Fibroblast of lung (primary cell): ENCODE measurements around the gene LGALS7. TPM values are rescaled to one million over a fixed set of nuclear protein-coding genes. Genes with fewer than 3 reads are reported as not detected.

ENCODE experiments used
- DNase-seq, 2 donors: peaks; one replicate each; pipeline versions ENCODE4 v3.0.0 to v3.0.0-alpha.2; 2010; ENCODE audit warnings: low read depth in 2 of 2
- H2AFZ ChIP-seq: 2 replicates; pipeline ENCODE4 v1.5.1; 2012; ENCODE audit warnings: low read length, control low read depth, inconsistent platforms
- H3K27ac ChIP-seq: 2 replicates; pipeline ENCODE4 v1.5.1; 2011; ENCODE audit warnings: low read length, control low read depth; ENCODE audit not compliant: insufficient read depth
- H3K27me3 ChIP-seq: 2 replicates; pipeline ENCODE4 v1.5.1; 2011; ENCODE audit warnings: mild to moderate bottlenecking, low read length; ENCODE audit not compliant: control insufficient read depth, insufficient read depth
- H3K36me3 ChIP-seq: 2 replicates; pipeline ENCODE4 v1.5.1; 2011; ENCODE audit warnings: low read length; ENCODE audit not compliant: control insufficient read depth, insufficient read depth
- H3K4me1 ChIP-seq: 2 replicates; pipeline ENCODE4 v1.5.1; 2011; ENCODE audit warnings: low read length; ENCODE audit not compliant: control insufficient read depth, insufficient read depth; ENCODE audit errors: extremely low read depth
- H3K4me2 ChIP-seq: 2 replicates; pipeline ENCODE4 v1.5.1; 2011; ENCODE audit warnings: low read length, control low read depth; ENCODE audit not compliant: insufficient read depth; ENCODE audit errors: extremely low read depth
- H3K4me3 ChIP-seq, 4 experiments: fragments of 200-600 bp in 1 of 4; sonication (generic) in 1 of 4; replicated peaks in 1 of 4; 2 replicates each; pipeline ENCODE4 v1.5.1; 2011 to 2016; ENCODE audit warnings: low read length in 4 of 4, low read depth in 3 of 4, mild to moderate bottlenecking in 3 of 4, control low read depth in 2 of 4, inconsistent platforms in 1 of 4, mixed read lengths in 1 of 4; ENCODE audit not compliant: insufficient read depth in 1 of 4; ENCODE audit errors: control extremely low read depth in 1 of 4
- H3K79me2 ChIP-seq: 2 replicates; pipeline ENCODE4 v1.5.1; 2012; ENCODE audit warnings: mild to moderate bottlenecking, low read length, inconsistent platforms; ENCODE audit not compliant: control insufficient read depth, insufficient read depth
- H3K9ac ChIP-seq: 2 replicates; pipeline ENCODE4 v1.5.1; 2011; ENCODE audit warnings: mild to moderate bottlenecking, low read length, control low read depth; ENCODE audit not compliant: insufficient read depth
- H3K9me3 ChIP-seq: 2 replicates; pipeline ENCODE4 v1.5.1; 2012; ENCODE audit warnings: low read depth, low read length; ENCODE audit not compliant: control insufficient read depth, insufficient read depth
- H4K20me1 ChIP-seq: 2 replicates; pipeline ENCODE4 v1.5.1; 2011; ENCODE audit warnings: low read length; ENCODE audit not compliant: control insufficient read depth, insufficient read depth; ENCODE audit errors: extremely low read depth
- CTCF ChIP-seq, 2 donors: IDR thresholded peaks in 1 of 2; conservative IDR thresholded peaks in 1 of 2; 1 replicate in 1 of 2; 2 replicates in 1 of 2; pipeline ENCODE4 v1.5.1; 2011 to 2012; ENCODE audit warnings: low read length in 2 of 2, control low read depth in 1 of 2, inconsistent platforms in 1 of 2, low read depth in 1 of 2, mild to moderate bottlenecking in 1 of 2
- EZH2 ChIP-seq: IDR thresholded peaks from 2 replicates; pipeline ENCODE4 v1.5.1; 2012; ENCODE audit warnings: low read length, control low read depth, mild to moderate bottlenecking; ENCODE audit errors: missing control alignments
- polyA plus RNA-seq, 2 donors: library from polyadenylated mRNA; depleted of rRNA in 1 of 2; stranded (reverse) in 1 of 2; unstranded in 1 of 2; fragments of >200 nt; gene quantifications; 2 replicates each; pipeline ENCODE4 v1.2.1, GENCODE V29; 2011 to 2012; ENCODE audit warnings: missing spikeins in 1 of 2
- total RNA-seq: library from RNA; depleted of rRNA; stranded (reverse); fragments of >200 nt; gene quantifications from 2 replicates; pipeline ENCODE4 v1.2.1, GENCODE V29; 2014

The LGALS7 gene
- total and polyA plus RNA-seq, 2 donors (not counting 1 experiment from before 2014, with no cell fraction given), result not detected

DNA sequence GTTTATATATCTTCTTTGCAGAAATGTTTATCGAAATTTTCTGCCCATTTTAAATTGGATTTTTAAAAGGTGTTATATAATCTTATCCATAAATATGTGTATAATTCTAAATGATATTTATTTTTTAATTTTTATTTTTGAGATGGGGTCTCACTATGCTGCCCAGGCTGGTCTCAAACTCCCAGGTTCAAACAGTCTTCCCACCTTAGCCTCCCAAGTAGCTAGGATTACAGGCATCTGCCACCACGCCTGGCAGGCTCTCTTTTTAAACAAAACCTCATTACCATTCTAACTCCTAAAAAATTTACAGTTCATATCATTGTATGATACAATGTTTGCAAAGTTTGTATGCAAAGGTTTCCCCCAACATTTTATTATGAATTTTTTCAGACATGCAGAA is 22.8 kb upstream of the LGALS7 start:
- H3K79me2 ChIP-seq, result no peaks in the 10 kb centered on the region
- no peaks in the 10 kb centered on the region for H3K36me3 ChIP-seq
- H3K27me3 ChIP-seq, result peaks cover 3% of the 10 kb centered on the region
- H4K20me1 ChIP-seq, result no peaks in the 10 kb centered on the region
- DNase-seq, result no peak
- no peak overlapping the region for H3K9ac ChIP-seq
- H3K4me2 ChIP-seq, result no peak overlapping the region
- no peak for TF ChIP-seq CTCF (conservative IDR thresholded peaks at IDR 0.05 in 1 of 2, IDR thresholded peaks at IDR 0.05 in 1 of 2; ENCODE audit: low read depth in 1 of 2, low read length in 2 of 2)
- no peak for TF ChIP-seq EZH2
- no peak overlapping the region for H3K4me3 ChIP-seq
- no peaks in the 10 kb centered on the region for H3K9me3 ChIP-seq
- no peak overlapping the region for H3K27ac ChIP-seq
- H3K4me1 ChIP-seq, result no peaks in the 10 kb centered on the region
- no peak overlapping the region for H2AFZ ChIP-seq

DNA sequence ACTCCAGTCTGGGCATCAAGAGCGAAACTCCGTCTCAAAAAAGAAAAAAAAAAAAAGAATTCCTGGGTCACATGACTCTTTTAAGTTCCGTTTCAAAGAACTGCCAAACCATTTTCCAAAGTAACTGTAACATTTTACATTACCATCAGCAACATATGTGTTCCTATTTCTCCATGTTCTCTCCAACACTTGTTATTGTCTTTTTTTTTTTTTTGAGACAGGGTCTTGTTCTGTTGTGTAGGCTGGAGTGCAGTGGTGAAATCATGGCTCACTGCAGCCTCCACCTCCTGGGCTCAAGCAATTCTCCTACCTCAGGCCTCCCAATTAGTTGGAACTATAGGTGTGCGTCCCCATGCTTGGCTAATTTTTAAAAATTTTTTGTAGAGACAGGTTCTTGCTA is 22.2 kb upstream of the LGALS7 start:
- Histone ChIP-seq H3K9ac (no peak overlapping the region), H3K79me2 (no peaks in the 10 kb centered on the region), H3K4me1 (no peaks in the 10 kb centered on the region), H3K27me3 (no peaks in the 10 kb centered on the region), H3K9me3 (no peaks in the 10 kb centered on the region), H3K27ac (no peak overlapping the region), H3K36me3 (no peaks in the 10 kb centered on the region), H2AFZ (no peak overlapping the region), H3K4me3 (no peak overlapping the region), H4K20me1 (no peaks in the 10 kb centered on the region), H3K4me2 (no peak overlapping the region)
- no peak for DNase-seq
- TF ChIP-seq EZH2 (no peak), CTCF (conservative IDR thresholded peaks at IDR 0.05 in 1 of 2, IDR thresholded peaks at IDR 0.05 in 1 of 2; ENCODE audit: low read depth in 1 of 2, low read length in 2 of 2) (no peak)

- DNase-seq, result no peak
- H3K4me3 ChIP-seq, result no peak overlapping the region
- TF ChIP-seq CTCF (conservative IDR thresholded peaks at IDR 0.05 in 1 of 2, IDR thresholded peaks at IDR 0.05 in 1 of 2; ENCODE audit: low read depth in 1 of 2, low read length in 2 of 2) (no peak), EZH2 (no peak)
- no peak overlapping the region for H3K27ac ChIP-seq
- no peaks in the 10 kb centered on the region for H3K4me1 ChIP-seq
- H2AFZ ChIP-seq, result no peak overlapping the region
- no peaks in the 10 kb centered on the region for H3K79me2 ChIP-seq
- H4K20me1 ChIP-seq, result no peaks in the 10 kb centered on the region
- H3K9me3 ChIP-seq, result no peaks in the 10 kb centered on the region
- H3K36me3 ChIP-seq, result no peaks in the 10 kb centered on the region
- H3K9ac ChIP-seq, result no peak overlapping the region
- no peak overlapping the region for H3K4me2 ChIP-seq
- no peaks in the 10 kb centered on the region for H3K27me3 ChIP-seq
Measured at GRCh38 chr19:38793671-38794070, 20.4 kb upstream of the LGALS7 start.
